ENCODE results near the gene OGFR.

OGFR gene

DNA sequence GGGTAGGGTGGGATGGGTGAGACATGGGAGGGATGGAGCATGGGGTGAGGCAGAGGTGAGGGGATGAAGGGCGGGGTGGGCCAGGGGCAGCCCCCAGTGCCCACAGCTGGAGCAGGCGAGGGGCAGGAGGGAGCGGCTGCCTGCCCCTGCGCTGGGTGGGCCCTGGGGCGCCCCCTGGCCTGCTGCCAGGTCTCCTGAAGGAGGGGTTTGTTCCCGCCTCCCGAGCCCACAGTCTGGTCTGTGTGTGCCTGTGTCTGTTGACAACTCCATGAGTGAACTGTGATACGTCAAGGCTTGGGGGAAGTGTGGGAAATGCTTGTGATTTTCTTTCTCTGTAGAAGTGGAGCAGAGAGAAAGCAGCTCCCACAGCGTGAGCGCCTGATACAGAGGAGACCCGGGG, 19.2 kb upstream of the OGFR start:
- DNase-seq: no peak

DNA sequence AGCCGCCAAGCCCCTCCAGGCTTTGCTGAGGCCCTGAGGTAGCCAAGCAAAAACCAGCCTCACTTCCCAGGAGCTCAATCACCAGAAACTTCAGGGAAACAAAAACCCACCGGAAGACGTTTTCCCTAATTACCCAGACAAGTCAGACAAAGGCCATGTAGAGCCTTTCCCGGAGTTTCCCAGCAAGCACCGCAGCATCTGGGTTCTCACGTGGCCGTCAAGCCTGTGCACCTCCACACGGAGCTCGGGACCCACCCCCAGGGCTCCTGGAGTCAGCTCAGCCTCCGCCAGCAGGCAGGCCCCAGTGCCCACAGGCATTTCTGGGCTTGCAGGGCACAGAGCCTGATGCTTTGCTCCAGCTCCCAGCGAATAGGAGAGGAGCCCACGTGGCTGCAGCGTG, 18.5 kb upstream of the OGFR start:
- DNase-seq: no peak

DNA sequence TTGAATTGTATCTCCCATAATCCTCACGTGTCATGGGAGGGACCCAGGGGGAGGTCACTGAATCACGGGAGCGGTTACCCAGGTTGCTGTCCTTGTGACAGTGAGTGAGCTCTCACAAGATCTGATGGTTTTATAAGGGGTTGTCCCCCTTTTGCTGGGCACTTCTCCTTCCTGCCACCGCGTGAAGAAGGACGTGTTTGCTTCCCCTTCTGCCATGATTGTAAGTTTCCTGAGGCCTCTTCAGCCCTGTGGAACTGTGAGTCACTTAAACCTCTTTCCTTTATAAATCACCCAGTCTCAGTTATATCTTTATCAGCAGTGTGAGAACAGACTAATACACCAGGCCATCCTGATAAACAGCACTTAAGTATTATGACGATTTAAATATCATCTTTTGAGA, 17.3 kb upstream of the OGFR start:
- DNase-seq: no peak

DNA sequence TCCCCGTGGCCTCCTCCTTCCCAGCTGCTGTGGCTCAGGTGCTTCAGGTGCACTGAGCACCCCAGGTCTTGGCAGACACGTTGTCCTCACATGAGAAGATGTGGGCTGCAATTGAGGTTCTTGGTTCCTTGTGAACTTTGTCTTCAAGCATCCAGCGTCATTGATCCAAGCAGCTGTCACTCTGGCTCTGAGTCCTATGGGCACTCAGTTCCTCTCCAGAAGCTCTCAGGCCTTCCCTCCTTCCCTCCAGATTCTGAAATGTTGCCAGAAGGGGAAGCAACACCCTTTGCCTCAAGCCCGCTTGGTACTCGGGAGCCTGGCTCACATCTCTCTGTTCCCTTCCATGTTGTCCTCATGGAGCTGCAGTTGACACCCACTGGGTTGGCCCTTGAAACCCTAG, 16.8 kb upstream of the OGFR start:
- DNase-seq: no peak

DNA sequence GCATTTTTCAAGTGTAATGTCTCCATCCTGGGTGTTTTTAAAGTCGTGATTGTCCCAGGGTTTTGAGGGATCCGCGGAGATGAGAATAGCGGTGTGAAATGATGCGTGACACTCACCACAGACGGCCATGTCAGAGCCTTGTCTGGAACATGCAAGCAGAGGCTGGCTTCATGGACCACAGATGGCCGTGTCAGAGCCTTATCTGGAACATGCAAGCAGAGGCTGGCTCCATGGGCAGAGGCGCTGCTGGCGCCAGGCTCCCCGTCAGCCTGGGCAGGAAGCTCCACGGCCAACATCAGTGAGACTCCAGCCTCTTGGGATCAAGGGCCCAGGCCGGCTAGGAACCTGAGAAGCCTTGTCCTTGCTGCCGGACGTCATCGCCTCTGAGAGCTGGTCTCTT, 16.0 kb upstream of the OGFR start:
- no peak for DNase-seq

DNA sequence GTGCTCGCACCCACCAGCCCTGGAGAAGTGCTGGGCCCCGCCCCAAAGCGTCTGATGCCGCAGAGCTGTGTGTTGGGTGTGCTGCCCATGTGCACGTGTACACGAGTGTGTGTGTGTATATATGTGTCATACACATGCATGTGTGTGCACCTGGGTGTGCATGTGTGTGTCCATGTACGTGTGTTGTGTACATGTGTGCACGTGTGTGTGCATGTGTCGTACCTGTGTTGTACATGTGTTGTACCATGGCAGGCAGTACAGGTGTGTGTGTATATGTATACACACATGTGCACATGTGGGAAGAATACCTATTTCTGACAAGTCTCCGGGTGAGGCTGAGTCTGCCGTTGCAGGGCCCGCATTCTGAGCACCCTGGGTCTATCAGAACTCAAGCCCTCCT, 14.6 kb upstream of the OGFR start:
- no peak for DNase-seq

DNA sequence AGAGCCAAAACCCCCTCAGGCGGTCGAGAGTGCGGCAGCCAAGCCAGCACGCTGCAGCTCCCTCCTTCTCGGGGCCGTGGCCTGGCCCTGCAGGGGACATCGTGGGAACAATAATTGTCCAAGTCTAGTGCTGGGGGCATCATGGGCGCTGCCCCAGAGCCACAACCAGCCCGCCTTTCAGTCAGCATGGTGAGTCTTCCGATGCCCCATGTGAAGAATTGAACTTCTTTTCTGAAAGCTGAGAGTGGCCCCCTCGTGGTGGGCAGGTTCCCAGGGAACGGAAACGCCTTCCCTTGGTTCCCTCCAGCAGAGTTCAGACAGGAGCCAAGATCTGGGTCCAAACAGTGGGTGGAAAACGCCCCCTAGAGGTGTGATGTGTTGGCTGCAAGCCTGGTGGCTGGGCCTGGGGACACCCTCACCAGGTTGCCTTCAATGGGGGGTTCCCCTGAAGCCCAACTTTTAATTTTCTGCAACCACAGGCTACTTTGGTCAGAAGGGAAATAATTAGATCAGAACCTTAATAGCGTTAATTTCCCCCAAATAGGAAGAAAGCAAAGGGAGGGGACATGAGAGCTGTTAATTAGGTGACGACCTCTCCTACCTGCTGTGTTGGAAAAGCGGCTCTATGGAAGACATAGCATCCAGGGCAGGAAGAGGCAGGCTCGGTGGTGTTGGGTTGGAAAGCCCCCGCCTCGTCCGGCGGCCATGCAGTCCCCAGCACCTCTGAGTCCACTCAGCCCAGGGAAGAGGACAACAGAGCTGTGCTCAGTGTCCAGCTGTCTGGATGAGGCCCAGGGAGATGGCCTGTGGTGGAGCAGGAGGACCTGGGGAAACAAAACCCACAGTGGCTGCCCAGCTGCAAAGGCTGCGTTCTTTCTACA, 13.1 kb upstream of the OGFR start:
- DNase-seq: peak; percentile 82

DNA sequence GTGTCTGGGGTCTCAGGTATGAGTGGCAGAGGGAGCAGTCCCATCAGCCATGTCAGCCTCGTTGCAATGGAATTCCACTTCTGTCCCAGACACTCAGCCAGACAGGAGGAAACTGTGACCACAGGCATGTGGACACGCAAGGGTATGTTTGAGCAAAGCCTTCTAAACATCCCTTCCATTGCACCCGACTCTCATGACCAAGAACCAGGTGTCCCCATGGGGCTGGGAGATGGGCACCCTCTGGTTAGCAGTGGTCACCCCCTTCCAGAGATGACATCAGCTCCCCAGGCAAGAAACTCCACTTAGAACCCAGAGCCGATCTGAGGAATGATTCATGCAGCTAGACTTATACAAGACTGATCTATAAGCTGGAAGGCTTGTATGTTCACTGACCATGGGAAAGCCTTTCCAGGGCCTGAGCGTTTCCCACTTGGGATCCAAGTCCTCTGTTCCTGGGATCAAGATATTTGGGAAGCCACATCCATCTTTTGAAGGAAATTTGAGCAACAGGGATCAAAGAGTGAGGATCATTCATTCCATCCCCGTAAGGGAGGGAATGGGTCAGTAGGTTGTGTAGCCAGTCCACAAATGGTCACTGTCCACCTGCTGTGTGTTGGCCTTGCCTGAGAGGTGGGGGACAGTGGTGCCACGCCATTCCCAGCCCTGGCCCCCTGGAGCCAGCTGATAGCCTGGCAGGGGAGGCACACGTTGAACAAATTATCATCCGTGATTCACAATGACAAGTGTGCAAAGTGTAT, 12.3 kb upstream of the OGFR start:
- DNase-seq: no peak

DNA sequence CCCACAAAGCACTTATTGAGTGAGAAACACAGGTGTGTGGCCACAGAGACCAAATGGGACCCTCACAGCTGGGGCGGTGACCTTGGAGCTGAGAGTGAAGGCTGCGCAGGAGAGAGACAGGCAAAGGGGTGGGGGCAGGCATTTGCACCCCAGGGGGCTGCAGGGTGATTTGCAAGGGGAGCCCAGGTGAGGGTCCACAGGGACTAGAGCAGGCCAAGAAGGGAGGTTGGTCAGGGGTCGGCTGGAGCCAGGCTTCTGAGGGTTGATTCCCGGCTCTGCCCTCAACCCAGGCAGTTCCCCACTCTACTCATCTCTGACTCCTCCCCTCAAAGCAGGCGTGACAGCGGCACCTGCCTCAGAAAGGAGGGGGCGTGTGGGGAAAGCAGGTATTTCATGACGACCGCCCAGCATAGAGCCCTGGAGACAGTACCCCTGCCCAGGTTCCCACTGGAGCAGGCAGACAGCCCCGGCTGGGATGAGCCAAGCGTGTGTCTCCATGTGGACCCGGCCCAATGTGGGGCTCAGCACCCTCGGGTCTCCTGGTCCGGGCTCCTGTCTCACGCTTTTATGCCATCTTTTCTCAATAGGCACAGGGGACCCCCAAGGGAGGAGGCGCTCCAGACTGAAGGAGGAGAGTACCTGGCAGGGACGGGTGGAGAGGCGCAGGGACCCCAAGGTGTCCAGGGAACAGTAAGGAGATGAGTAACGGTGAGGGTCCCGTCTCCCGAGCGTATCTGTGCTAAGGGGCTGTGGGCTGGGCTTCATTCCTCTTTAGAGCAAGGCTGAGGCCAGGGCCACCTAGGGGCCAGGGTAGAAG, 11.5 kb upstream of the OGFR start:
- no peak for DNase-seq

DNA sequence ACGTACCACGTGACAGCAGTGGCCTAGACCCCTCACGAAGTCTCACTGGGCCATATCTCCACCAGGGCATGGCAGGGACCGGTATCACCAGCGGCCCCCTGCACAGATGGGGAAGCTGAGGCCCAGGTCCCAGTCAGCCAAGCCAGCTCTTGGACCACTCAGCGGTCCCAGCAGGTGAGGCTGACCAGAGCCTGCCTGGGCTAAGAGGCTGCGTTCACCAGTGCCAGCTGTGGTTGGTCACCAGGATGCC, 11.0 kb upstream of the OGFR start:
- DNase-seq: no peak

DNA sequence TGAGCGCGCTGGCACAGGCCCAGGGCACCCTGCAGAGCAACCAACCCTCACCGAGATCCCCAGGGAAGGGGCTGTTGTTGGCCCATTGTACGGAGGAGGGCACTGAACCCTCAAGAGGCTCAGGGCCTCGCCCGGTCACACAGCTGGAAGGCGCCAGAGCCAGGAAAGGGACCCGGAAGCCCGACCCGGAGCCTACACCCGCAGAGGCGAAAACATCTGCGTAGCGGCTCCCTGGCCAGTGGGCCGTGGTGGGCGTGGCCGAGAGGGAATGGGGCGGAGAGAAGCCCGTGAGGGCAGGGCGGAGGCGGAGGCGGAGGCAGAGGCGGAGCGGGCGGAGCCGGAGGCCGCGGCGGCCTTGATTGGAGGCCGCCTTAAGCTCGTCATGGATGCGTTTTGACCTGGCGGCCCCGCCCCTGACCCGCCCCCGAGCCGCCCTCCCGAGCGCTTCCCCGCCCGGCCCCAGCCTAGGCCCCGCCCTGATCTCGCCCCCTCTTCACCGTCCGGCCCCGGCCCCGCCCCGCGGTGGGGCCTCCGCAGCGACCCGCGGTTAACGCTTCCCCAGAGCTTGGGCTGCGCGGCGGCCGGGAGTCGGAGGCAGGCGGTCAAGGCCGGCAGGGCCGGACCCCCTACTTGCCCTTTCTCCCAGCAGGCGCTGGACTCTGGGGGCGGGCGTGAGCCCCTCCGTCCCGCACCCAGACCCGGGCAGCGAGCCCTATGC, 10.5 kb upstream of the OGFR start:
- DNase-seq: peak; percentile 97

DNA sequence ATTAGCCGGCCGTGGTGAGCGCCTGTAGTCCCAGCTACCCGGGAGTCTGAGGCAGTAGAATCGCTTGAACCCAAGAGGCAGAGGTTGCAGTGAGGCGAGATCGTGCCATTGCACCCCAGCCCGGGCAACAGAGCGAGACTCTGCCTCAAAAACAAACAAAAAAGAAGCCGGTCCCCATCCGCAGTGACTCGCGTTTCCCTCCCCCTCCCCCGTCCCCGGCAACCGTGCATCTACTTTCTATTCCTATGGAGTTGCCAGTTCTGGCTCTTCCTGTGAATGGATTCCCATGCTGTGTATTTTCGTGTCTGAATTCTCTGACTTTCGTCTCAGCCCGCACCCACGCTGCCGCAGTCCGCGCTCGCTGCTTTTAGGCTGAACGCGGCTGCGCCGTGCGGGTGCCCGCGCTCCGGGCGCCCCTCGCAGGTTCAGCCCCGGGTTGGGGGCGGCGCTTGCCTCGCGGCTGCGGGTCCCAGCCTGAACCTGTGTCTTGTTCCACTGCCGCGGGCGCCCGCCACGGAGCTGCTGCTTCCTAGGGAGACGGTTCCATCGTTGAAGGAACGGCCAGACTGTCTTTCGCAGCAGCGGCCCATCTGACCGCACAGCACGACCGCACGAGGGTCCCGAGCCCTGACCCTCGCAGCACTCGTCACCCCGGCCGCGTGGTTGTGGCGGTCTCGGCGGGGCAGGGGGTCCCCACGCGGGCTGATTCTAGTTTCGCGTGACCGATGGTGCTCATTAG, 9.4 kb upstream of the OGFR start:
- peak; percentile 80 for DNase-seq

DNA sequence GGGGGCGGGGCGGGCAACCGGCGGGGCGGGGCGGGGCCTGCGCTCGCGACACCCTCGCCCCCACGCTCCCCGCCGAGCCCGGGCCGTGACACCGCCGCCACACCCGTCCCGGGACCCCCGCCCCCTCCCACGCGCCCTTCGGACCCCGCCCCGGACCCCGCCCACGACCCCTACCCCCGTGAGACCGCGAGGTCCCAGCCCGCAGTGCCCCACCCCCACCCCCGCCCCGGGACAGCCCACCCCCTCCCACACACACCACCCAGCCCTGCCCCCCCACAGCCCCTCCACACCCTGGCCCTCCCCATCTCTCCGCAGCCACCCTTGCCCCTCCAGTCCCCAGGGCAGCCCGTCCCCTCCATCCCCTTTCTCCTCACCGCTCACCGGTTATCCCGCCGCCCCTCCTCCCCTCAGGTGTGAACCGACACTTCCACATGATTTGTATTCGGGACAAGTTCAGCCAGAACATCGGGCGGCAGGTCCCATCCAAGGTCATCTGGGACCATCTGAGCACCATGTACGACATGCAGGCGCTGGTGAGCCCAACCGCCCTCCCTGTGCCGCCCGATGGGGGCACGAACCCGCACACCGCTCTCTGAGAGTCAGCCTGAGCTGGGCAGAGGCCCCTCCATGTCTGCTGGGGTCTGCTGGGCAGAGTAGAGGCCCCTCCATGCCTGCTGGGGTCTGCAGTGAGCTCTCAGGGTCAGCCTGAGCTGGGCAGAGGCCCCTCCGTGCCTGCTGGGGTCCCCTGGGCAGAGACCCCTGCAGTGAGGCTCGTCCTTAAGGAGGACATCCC, 7.7 kb upstream of the OGFR start:
- DNase-seq: no peak

DNA sequence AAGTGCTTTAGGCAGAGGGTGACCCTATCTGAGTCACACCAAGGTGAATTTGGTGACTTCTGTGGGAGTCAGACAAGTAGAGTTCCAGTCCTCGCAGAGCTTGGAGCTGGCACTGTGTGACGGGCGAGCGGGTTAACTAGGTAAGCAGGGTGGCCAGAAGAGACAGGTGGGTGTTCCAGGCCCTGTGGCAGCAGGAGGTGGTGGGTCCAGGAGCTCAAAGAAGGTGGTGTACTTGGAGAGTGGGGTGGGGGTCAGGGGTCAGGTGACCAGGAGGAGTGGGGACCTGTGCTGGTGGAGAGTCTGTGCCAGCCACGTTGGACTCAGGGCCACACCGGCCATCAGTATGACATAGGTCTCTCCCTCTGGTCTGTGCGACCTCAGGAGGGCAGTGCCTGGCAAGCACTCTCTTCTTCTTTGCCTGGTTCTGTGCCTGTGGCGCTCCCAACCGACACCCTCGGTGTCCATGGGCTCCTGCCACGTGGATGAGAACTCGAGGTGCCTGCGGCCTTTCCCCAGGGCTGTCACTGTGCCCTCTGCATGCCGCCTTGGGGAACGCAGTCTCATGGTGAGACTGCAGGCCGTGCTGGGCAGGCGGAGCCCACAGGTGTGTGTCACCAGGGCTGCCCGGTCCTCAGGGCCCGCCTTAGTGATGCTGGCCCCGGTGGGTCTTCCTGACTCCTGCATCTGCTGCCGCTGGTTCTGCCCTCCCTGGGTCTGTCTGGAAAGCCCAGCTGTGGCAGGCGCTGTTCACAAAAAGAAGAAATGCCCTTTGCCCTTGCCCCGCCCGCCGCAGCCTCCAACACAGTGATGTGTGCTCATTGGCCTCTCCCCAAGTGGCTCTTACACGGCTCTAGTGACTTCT, 6.7 kb upstream of the OGFR start:
- DNase-seq: no peak

DNA sequence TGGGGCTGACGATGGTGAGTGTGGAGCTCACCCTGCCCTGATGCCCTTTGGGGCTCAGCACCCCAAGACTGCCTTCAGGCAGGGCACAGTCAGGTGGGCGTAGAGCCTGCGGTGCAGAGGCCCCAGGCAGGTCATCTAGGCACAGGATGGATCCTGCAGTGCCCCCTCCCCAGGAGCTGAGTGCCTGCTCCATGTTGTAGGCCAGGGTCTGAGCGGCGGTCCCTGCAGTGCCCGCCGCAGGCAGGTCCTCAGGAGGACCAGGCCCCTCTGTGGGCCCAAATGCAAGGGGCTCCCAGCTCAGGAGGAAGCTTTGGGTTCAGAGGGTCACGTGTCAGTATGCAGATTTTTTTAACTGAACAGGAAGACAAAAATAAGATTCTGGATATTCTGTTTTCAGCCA, 5.6 kb upstream of the OGFR start:
- no peak for DNase-seq

DNA sequence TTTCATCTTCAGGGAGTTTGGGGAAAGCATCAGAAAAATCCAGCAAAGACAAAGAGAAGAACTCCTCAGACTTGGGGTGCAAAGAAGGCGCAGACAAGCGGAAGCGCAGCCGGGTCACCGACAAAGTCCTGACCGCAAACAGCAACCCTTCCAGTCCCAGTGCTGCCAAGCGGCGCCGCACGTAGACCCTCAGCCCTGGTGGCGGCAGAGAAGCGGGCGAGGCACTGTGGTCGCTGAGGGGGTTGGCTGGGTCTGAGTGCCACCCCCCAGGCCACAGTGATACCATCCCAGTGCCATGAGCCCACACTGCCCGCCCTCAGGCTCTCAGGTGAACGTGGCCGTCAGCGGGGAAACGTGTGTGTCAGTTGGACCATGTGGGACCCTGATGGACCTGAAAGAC, 5.2 kb upstream of the OGFR start:
- no peak for DNase-seq

DNA sequence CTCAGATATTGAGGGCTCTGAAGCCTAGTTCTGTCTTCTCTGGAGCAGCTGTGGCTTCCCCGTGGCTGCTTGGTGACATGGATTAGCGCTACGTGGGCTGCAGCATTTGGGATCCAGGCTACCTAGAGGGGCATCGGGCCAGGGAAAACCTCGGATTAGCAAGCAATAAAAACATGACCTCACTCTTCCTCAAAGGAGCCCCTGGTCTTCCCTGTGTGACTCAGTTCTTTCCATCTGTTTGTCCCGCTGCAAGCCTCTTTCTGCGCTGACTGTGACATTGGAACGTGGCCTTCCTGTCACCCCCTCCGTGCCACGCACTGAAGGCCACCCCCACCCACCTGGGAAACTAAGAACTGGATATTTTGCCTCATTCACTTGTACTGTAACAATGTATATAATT, 4.8 kb upstream of the OGFR start:
- no peak for DNase-seq

DNA sequence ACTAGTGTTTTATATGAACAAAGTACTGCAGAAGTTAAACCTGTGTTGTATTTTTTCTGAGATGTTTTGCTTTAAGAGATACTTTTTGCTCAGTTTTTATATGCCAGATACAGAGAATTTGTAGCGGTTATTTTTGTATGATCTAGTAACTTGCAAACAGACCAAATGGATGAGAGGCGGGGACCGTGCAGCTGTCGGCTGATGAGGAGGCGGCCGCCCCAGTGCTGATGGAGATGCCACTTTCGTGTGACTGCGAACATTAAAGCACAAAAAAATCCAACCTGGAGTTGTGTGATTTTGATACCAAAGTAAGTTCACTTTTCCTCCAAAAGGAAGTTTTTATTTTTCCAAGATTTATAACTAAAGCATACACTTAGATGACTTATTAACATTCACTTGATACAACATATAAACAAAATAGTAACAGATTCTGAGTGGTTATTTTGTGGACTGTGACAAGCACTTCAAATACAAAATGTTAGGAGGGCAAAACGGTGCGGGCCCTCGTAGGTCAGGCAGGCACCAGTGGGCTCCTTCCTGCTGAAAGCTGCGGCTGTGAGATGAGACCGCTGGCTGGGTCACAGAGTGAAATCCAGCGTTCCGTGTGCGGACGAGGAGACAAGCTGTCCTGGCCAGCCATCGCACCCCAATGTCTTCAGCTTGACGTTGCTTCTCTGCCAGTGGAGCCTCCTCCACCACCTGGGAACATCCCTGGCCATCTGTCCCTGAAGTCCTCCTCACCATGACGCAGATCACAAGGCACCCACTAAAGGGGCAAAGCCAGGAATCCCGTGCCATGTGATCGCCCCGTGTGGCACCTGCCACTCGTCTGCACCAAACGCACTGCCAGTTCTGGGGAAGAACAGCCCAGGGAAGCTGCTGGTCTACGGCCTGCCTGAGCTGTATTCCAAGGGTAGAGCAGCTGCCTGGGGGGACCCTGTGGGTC, 4.0 kb upstream of the OGFR start:
- DNase-seq: no peak

DNA sequence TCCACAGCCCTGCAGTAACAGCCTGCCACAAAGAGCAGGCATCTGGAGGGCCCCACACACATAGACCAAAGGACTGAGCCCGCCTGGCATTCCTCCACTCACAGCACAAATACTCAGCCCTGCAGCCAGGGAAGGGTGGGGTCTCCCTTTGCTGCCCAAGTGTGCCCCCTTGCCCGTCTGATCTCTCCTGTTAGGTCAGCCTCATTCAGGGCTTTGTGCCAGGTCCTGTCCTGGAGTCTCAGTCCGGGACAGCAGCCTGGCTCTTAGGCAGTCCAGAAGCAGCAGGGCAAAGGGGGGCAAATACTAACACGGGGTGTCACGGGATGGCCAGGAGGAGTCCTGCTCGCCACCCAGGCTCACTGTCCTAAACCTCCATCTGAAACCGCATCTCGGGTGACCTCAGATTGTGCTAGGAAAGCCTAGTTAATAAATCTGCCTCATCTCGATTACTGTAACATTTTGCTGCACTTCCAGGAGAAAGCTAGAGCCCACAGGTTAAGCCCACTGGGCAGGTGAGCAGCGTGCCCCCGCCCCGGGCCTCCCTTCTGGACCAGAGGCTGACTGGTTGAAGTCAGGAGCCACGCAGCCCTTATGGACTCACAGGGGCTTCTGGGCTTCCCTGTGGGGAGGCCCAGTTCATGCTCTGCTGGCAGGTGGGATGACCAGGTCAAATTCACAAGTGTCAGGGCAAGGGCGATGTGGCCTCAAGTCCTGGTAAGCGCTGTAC, 3.2 kb upstream of the OGFR start:
- no peak for DNase-seq
